ENCODE data around the gene ADD3.

Gene ADD3

DNA sequence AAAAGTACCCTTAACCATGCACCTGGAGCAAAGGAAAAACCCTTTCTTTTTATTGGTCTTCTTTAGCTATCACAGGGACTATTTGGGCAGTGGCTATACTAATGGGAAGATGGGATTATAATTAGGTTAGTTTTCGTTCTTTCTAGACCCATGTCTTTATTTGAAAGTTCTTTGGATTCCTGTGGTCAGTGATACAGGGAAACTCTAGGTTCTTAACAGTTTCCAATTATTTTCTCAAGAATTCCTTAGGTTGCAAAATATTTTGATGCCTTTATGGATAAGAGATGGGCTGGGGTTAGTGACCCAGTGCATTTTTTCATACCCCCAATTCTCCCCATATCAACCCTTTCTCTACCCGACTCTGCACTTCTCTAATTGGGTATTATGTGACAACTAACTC is 49.0 kb downstream of the ADD3 start:
- Mint-ChIP-seq H3K27me3 (no peaks in the 10 kb centered on the region), H3K9me3 (no peaks in the 10 kb centered on the region), H3K27ac (no peak overlapping the region), H3K4me3 (no peak overlapping the region), H3K4me1 (peaks cover 77% of the 10 kb centered on the region)
- ATAC-seq (no peak), DNase-seq (no peak)

- peak overlapping the region; percentile 19 to 84 for H3K4me3 Mint-ChIP-seq
- H3K27ac Mint-ChIP-seq, result no peak overlapping the region
- H3K9me3 Mint-ChIP-seq, result no peaks in the 10 kb centered on the region
- peaks cover 73% of the 10 kb centered on the region for H3K4me1 Mint-ChIP-seq
- DNase-seq (no peak), ATAC-seq (no peak)
- H3K27me3 Mint-ChIP-seq, result no peaks in the 10 kb centered on the region
Measured at GRCh38 chr10:110057456-110057855, 49.7 kb downstream of the ADD3 start.

GRCh38 chr10:110058212-110058611 is 50.4 kb downstream of the ADD3 start:
- Mint-ChIP-seq H3K9me3 (no peaks in the 10 kb centered on the region), H3K27ac (peak overlapping the region; percentile 37 to 96), H3K4me3 (peak overlapping the region; percentile 75 to 84), H3K4me1 (peaks cover 74% of the 10 kb centered on the region), H3K27me3 (no peaks in the 10 kb centered on the region)
- ATAC-seq (peak; percentile 75), DNase-seq (no peak)

- Mint-ChIP-seq H3K27me3 (no peaks in the 10 kb centered on the region), H3K27ac (peak overlapping the region in 1 of 2 donors; percentile 15), H3K4me3 (peak overlapping the region in 1 of 2 donors; percentile 31), H3K9me3 (no peaks in the 10 kb centered on the region), H3K4me1 (peaks cover 87% of the 10 kb centered on the region)
- ATAC-seq (no peak), DNase-seq (no peak)
Measured at GRCh38 chr10:110059925-110060324, 52.1 kb downstream of the ADD3 start.

DNA sequence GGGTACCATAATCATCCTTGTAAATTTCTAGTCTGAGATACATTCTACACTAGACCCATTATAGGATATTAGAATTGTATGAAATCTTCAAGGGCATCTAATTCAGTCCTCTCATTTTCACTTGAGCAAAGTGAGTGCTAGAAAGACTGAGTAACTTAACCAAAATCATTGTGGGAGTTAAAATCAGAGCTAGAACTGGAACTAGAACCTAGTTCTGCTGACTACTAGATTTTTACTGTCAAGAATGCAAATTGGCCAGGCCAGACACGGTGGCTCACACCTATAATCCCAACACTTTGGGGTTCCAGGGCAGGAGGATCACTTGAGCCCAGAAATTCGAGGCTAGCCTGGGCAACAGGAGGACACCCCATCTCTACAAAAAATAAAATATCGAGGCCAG is 53.9 kb downstream of the ADD3 start:
- Mint-ChIP-seq H3K4me3 (no peak overlapping the region), H3K27me3 (no peaks in the 10 kb centered on the region), H3K9me3 (no peaks in the 10 kb centered on the region), H3K27ac (no peak overlapping the region), H3K4me1 (peaks cover 92% of the 10 kb centered on the region)
- DNase-seq (no peak), ATAC-seq (no peak)

- H3K9me3 Mint-ChIP-seq, result no peaks in the 10 kb centered on the region
- no peaks in the 10 kb centered on the region for H3K27me3 Mint-ChIP-seq
- ATAC-seq, result no peak
- H3K4me3 Mint-ChIP-seq, result no peak overlapping the region
- peaks cover 89% of the 10 kb centered on the region for H3K4me1 Mint-ChIP-seq
- H3K27ac Mint-ChIP-seq, result peak overlapping the region in 1 of 2 donors; percentile 57
- DNase-seq, result no peak
Measured at GRCh38 chr10:110065269-110065668, 57.5 kb downstream of the ADD3 start.

GRCh38 chr10:110067960-110068770 is 60.4 kb downstream of the ADD3 start:
- H3K27ac Mint-ChIP-seq, result peak overlapping the region; percentile 49 to 87
- DNase-seq, result peak in 1 of 2 donors; percentile 47
- no peaks in the 10 kb centered on the region for H3K27me3 Mint-ChIP-seq
- H3K9me3 Mint-ChIP-seq, result no peaks in the 10 kb centered on the region
- peaks cover 93% of the 10 kb centered on the region for H3K4me1 Mint-ChIP-seq
- peak; percentile 94 for ATAC-seq
- peak overlapping the region; percentile 62 to 73 for H3K4me3 Mint-ChIP-seq

- DNase-seq, result no peak
- Mint-ChIP-seq H3K4me1 (peaks cover 97% of the 10 kb centered on the region), H3K27me3 (no peaks in the 10 kb centered on the region), H3K4me3 (peak overlapping the region; percentile 62 to 73), H3K9me3 (no peaks in the 10 kb centered on the region), H3K27ac (peak overlapping the region; percentile 49 to 87)
- ATAC-seq, result no peak
Measured at GRCh38 chr10:110068780-110069179, 61.0 kb downstream of the ADD3 start.

DNA sequence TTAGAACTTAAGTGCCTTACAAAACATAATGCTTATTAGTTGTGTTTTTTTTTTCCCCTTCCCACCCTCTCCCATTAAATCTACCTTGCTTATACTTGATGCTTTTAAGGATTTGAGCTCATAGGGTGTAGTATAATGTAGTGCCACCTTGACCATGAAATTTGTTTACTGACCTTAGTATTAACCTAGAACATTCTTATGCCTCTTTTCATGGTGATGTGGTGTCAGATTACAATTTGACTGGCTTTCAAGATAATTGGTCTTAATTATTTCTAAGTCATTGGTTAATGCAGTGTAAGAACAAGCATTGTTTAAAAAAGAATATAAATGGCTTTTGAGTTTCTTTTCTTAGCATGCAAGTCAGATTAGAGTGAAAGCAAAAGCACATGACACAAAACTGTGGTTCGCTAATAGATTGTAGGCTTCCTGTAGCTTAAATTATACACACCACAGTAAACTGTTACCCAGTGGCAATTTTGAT is 61.8 kb downstream of the ADD3 start:
- Mint-ChIP-seq H3K4me1 (peaks cover 97% of the 10 kb centered on the region), H3K9me3 (no peaks in the 10 kb centered on the region), H3K4me3 (peak overlapping the region; percentile 56 to 73), H3K27me3 (no peaks in the 10 kb centered on the region), H3K27ac (peak overlapping the region; percentile 87 to 92)
- ATAC-seq (peak; percentile 54), DNase-seq (no peak)

GRCh38 chr10:110073896-110074295 is 66.1 kb downstream of the ADD3 start:
- Mint-ChIP-seq H3K27me3 (no peaks in the 10 kb centered on the region), H3K4me3 (peak overlapping the region in 1 of 2 donors; percentile 36), H3K9me3 (no peaks in the 10 kb centered on the region), H3K27ac (peak overlapping the region in 1 of 2 donors; percentile 4), H3K4me1 (peaks cover 93% of the 10 kb centered on the region)
- DNase-seq (no peak), ATAC-seq (no peak)

- ATAC-seq (peak; percentile 66), DNase-seq (peak in 1 of 2 donors; percentile 30)
- Mint-ChIP-seq H3K27me3 (no peaks in the 10 kb centered on the region), H3K9me3 (no peaks in the 10 kb centered on the region), H3K4me1 (peaks cover 93% of the 10 kb centered on the region), H3K4me3 (peak overlapping the region; percentile 33 to 36), H3K27ac (peak overlapping the region; percentile 35 to 55)
Measured at GRCh38 chr10:110074298-110074697, 66.5 kb downstream of the ADD3 start.

- no peaks in the 10 kb centered on the region for H3K27me3 Mint-ChIP-seq
- H3K4me3 Mint-ChIP-seq, result peak overlapping the region; percentile 19 to 61
- peak overlapping the region; percentile 1 to 73 for H3K27ac Mint-ChIP-seq
- no peak for ATAC-seq
- H3K4me1 Mint-ChIP-seq, result peaks cover 95% of the 10 kb centered on the region
- no peak for DNase-seq
- H3K9me3 Mint-ChIP-seq, result no peaks in the 10 kb centered on the region
Measured at GRCh38 chr10:110074758-110075671, 67.2 kb downstream of the ADD3 start.

- peak overlapping the region; percentile 19 to 61 for H3K4me3 Mint-ChIP-seq
- no peak for DNase-seq
- H3K27ac Mint-ChIP-seq, result peak overlapping the region in 1 of 2 donors; percentile 73
- no peak for ATAC-seq
- no peaks in the 10 kb centered on the region for H3K9me3 Mint-ChIP-seq
- H3K27me3 Mint-ChIP-seq, result no peaks in the 10 kb centered on the region
- H3K4me1 Mint-ChIP-seq, result peaks cover 96% of the 10 kb centered on the region
Measured at GRCh38 chr10:110075686-110076085, 67.9 kb downstream of the ADD3 start.

DNA sequence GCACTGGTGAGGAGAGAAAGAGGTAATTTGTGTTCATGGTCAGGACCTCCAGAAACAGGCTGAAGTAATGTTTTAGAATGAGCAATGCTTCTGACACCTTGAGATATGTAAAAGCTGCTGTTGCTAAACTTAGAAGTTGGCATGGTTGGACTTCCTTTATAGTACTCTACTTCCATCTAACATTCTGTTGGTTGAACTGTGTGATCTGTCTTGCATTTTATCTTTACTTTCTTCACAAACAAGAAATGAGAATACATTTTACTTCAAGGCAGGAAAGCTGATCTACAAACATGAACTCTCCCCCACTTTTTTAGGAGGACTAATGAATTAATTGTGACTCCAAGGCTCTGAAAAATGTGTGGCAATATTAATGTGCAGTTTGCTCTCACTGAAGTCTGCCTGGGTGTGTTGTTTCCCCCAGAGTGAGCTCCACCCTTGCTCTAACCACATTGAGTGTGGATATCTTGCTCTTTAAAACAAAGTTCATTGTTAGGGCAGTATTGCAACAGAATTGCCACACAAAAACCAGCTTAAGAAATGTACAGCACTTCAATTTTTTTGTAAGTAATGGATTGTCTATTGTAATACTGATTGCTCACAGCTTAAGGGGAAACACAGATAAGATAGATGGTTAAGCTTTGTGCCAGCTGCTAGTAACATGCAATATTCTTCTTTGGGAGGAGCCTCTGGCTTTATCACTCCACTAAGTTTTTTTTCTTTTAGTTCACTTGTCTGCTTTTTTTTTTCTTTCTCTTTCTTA is 69.0 kb downstream of the ADD3 start:
- Mint-ChIP-seq H3K9me3 (no peaks in the 10 kb centered on the region), H3K27me3 (no peaks in the 10 kb centered on the region), H3K4me1 (peaks cover 93% of the 10 kb centered on the region), H3K4me3 (peak overlapping the region; percentile 73 to 88), H3K27ac (peak overlapping the region; percentile 45 to 96)
- DNase-seq, result no peak
- ATAC-seq, result peak; percentile 74

Measured in stimulated activated naive CD8-positive, alpha-beta T cell treated with anti-CD3 and anti-CD28 coated beads, Interleukin-15, amount 100 ng/mL, for 72 hours (primary cell).